Activated T-helper 1 cell treated with anti-CD3 and anti-CD28 coated beads, Interleukin-12 subunit alpha, Interleukin-12 subunit beta, Interleukin-2, Interleukin-4 antibody, amounts not matched to agents 30 ng/mL and 10 ng/mL and 1 ng/mL, durations not matched to agents 14 hours and 24 hours and 36 hours (primary cell): ENCODE results near the gene C1RL. TPM values are rescaled to one million over a fixed set of nuclear protein-coding genes. Genes with fewer than 3 reads are reported as not detected.
"Not testable (repeated sequence)": the region's sequence is repeated elsewhere in the genome, so short reads cannot be mapped to it uniquely, and the experiment has no call there.

Experiments used
- DNase-seq: peaks from one replicate; pipeline ENCODE4 v3.0.0; 2021; ENCODE audit warnings: low spot score
- H3K27ac Mint-ChIP-seq: one replicate; pipeline ENCODE4 v1.8.0; 2021; ENCODE audit warnings: mild to moderate bottlenecking, mixed read lengths
- H3K27me3 Mint-ChIP-seq: one replicate; pipeline ENCODE4 v1.8.0; 2022; ENCODE audit warnings: mild to moderate bottlenecking, moderate library complexity, mixed read lengths; ENCODE audit not compliant: insufficient read depth
- H3K36me3 Mint-ChIP-seq: one replicate; pipeline ENCODE4 v1.8.0; 2021; ENCODE audit warnings: low read depth, mixed read lengths
- H3K4me1 Mint-ChIP-seq: one replicate; pipeline ENCODE4 v1.8.0; 2021; ENCODE audit warnings: low read depth, mixed read lengths
- H3K4me3 Mint-ChIP-seq: one replicate; pipeline ENCODE4 v1.8.0; 2021; ENCODE audit warnings: mild to moderate bottlenecking, moderate library complexity, mixed read lengths
- H3K9me3 Mint-ChIP-seq: one replicate; pipeline ENCODE4 v1.8.0; 2021; ENCODE audit warnings: mixed read lengths
- intact Hi-C: fragments of 100-400 bp; cut with micrococcal nuclease; formaldehyde crosslinking; loops from one replicate; pipeline ENCODE4 v1.15.1; 2024
- total RNA-seq: library from RNA; stranded (reverse); gene quantifications from 2 replicates; pipeline ENCODE4 v1.2.3, GENCODE V29; 2022

The C1RL gene
- total RNA-seq, 1 donor from 2014 or later, result 21.5 TPM

- no peak overlapping the region for H3K4me3 Mint-ChIP-seq
- H3K36me3 Mint-ChIP-seq, result peaks cover 25% of the 10 kb centered on the region
- H3K9me3 Mint-ChIP-seq, result no peaks in the 10 kb centered on the region
- H3K4me1 Mint-ChIP-seq, result peaks cover 11% of the 10 kb centered on the region
- no peaks in the 10 kb centered on the region for H3K27me3 Mint-ChIP-seq
- no peak overlapping the region for H3K27ac Mint-ChIP-seq
- no peak for DNase-seq
- intact Hi-C loops, result loop anchor here (10.0 kb wide), 1 partner anchor 514 kb away; the partner anchor contains the start of gene CHD4
Measured at GRCh38 chr12:7118881-7119280, 9.9 kb upstream of the C1RL start.

DNA sequence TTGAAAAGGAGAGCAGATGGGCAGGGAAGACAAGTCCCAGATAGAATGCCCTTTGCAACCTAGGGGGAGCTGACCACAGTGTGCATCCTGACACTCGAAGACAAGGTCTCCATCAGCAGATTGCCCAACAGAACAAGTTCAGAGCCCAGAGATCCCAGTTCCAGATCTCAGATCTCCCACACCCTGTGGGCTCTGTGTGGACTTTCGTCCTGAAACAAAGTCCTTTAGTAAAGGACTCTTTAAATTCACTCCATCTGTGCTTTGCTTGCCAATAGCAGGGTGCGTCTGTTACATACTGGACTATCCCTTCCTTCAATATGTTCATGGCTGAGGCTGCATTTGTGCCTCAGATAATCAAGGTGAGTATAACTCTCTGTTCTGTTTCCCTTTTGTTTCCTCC is 8.7 kb upstream of the C1RL start:
- intact Hi-C loops, result loop anchor here (10.0 kb wide), 1 partner anchor 513 kb away; the partner anchor contains the start of gene CHD4
- Mint-ChIP-seq H3K4me1 (peaks cover 21% of the 10 kb centered on the region), H3K36me3 (peaks cover 29% of the 10 kb centered on the region), H3K9me3 (no peaks in the 10 kb centered on the region), H3K27ac (no peak overlapping the region), H3K27me3 (no peaks in the 10 kb centered on the region), H3K4me3 (no peak overlapping the region)
- DNase-seq, result no peak

GRCh38 chr12:7116916-7117315 is 7.9 kb upstream of the C1RL start:
- no peak for DNase-seq
- Mint-ChIP-seq H3K36me3 (peaks cover 27% of the 10 kb centered on the region), H3K27ac (no peak overlapping the region), H3K4me1 (peaks cover 22% of the 10 kb centered on the region), H3K27me3 (no peaks in the 10 kb centered on the region), H3K4me3 (no peak overlapping the region), H3K9me3 (no peaks in the 10 kb centered on the region)
- intact Hi-C loops, result loop anchor here (10.0 kb wide), 1 partner anchor 512 kb away; the partner anchor contains the start of gene CHD4

GRCh38 chr12:7116196-7116595 is 7.2 kb upstream of the C1RL start:
- H3K27ac Mint-ChIP-seq, result no peak overlapping the region
- DNase-seq, result no peak
- H3K36me3 Mint-ChIP-seq, result peaks cover 26% of the 10 kb centered on the region
- H3K4me1 Mint-ChIP-seq, result peaks cover 24% of the 10 kb centered on the region
- H3K9me3 Mint-ChIP-seq, result no peaks in the 10 kb centered on the region
- intact Hi-C loops, result loop anchor here (10.0 kb wide), 1 partner anchor 511 kb away; the partner anchor contains the start of gene CHD4
- no peaks in the 10 kb centered on the region for H3K27me3 Mint-ChIP-seq
- no peak overlapping the region for H3K4me3 Mint-ChIP-seq

- H3K27me3 Mint-ChIP-seq, result no peaks in the 10 kb centered on the region
- H3K27ac Mint-ChIP-seq, result no peak overlapping the region
- intact Hi-C loops, result loop anchor here (10.0 kb wide), 1 partner anchor 510 kb away; the partner anchor contains the start of gene CHD4
- no peak for DNase-seq
- no peaks in the 10 kb centered on the region for H3K9me3 Mint-ChIP-seq
- H3K4me1 Mint-ChIP-seq, result peaks cover 37% of the 10 kb centered on the region
- peaks cover 26% of the 10 kb centered on the region for H3K36me3 Mint-ChIP-seq
- H3K4me3 Mint-ChIP-seq, result no peak overlapping the region
Measured at GRCh38 chr12:7114851-7115250, 5.8 kb upstream of the C1RL start.

DNA sequence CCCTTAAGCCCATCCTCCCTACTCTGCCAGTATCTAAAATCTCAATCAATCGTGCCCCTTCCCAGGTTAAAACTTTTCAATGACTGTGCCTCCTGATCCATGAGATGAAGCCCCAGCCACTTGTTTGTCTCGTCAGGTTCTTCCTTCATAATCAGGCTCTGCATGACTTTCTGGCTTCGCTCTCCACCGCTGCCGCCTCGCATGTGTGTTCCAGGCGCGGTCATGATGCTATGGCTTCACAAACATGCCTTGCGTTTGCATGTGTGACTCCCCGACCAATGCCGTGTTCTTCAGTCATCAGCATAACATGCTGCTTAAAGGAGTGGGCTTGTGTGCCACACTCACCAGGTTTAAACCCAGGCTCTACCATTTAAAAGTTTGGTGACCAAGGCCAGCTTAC is 5.0 kb upstream of the C1RL start:
- DNase-seq, result no peak
- intact Hi-C loops, result loop anchor here (10.0 kb wide), 1 partner anchor 509 kb away; the partner anchor contains the start of gene CHD4
- no peak overlapping the region for H3K4me3 Mint-ChIP-seq
- no peaks in the 10 kb centered on the region for H3K27me3 Mint-ChIP-seq
- no peaks in the 10 kb centered on the region for H3K9me3 Mint-ChIP-seq
- H3K4me1 Mint-ChIP-seq, result peaks cover 45% of the 10 kb centered on the region
- H3K36me3 Mint-ChIP-seq, result peaks cover 26% of the 10 kb centered on the region
- no peak overlapping the region for H3K27ac Mint-ChIP-seq

DNA sequence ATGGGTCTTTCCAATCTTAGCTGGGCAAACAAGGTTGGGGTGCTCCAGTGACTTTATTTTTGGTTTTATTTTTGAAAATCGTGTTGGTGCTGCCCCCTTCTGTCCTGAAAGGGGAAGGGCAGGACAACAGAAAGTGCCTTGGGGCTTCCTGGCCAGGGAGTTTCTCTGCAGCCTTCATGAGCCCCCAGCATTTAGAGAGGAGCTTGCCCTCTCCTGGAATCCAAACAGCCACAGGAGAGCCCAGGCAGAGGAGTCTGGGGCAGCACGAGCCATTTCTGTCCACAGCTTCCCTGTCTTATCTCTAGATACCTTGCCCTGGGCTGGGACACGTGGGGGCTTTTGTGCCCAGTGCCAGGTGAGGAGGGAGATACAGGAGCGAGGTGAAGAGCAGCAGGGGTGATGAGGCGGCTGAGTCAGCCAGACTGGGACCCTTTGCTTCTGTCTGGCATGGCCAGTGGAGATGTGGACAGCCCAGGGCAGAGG is 4.4 kb upstream of the C1RL start:
- no peaks in the 10 kb centered on the region for H3K9me3 Mint-ChIP-seq
- DNase-seq, result peak; percentile 46
- no peaks in the 10 kb centered on the region for H3K27me3 Mint-ChIP-seq
- H3K4me3 Mint-ChIP-seq, result no peak overlapping the region
- peaks cover 42% of the 10 kb centered on the region for H3K4me1 Mint-ChIP-seq
- intact Hi-C loops, result loop anchor here (1.0 to 10.0 kb wide), 6 partner anchors 18 to 509 kb away; partner anchors contain the start of genes CHD4, EMG1, LPCAT3 and PEX5
- peaks cover 24% of the 10 kb centered on the region for H3K36me3 Mint-ChIP-seq
- H3K27ac Mint-ChIP-seq, result peak overlapping the region; percentile 19

DNA sequence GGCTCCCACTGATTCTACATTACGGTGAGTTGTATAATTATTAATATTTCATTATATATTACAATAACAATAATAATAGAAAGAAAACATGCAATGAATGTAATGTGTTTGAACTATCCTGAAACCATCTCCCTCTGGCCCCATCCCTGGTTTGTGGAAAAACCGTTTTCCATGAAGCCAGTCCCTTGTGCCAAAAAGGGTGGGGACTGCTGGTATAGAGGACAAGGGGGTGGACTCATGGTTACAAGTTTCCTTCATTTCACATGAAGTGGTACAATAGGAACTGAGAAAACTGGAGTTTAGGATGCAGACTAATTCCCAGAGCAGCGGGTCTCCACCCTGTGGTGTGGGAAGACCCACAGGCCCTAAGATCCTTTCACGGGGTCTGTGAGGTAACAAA is 3.0 kb upstream of the C1RL start:
- Mint-ChIP-seq H3K27ac (no peak overlapping the region), H3K27me3 (no peaks in the 10 kb centered on the region), H3K4me1 (peaks cover 47% of the 10 kb centered on the region), H3K9me3 (no peaks in the 10 kb centered on the region), H3K36me3 (peaks cover 17% of the 10 kb centered on the region), H3K4me3 (no peak overlapping the region)
- no peak for DNase-seq
- intact Hi-C loops, result loop anchor here (2.0 to 10.0 kb wide), 2 partner anchors 77 to 507 kb away; partner anchors contain the start of genes CHD4 and PEX5

- intact Hi-C loops, result loop anchor here (10.0 kb wide), 1 partner anchor 506 kb away; the partner anchor contains the start of gene CHD4
- H3K4me3 Mint-ChIP-seq, result peak overlapping the region; percentile 94
- peaks cover 24% of the 10 kb centered on the region for H3K36me3 Mint-ChIP-seq
- no peak for DNase-seq
- H3K9me3 Mint-ChIP-seq, result peaks cover 11% of the 10 kb centered on the region
- H3K27ac Mint-ChIP-seq, result no peak overlapping the region
- H3K4me1 Mint-ChIP-seq, result peaks cover 57% of the 10 kb centered on the region
- no peaks in the 10 kb centered on the region for H3K27me3 Mint-ChIP-seq
Measured at GRCh38 chr12:7110661-7111060, 1.6 kb upstream of the C1RL start.

DNA sequence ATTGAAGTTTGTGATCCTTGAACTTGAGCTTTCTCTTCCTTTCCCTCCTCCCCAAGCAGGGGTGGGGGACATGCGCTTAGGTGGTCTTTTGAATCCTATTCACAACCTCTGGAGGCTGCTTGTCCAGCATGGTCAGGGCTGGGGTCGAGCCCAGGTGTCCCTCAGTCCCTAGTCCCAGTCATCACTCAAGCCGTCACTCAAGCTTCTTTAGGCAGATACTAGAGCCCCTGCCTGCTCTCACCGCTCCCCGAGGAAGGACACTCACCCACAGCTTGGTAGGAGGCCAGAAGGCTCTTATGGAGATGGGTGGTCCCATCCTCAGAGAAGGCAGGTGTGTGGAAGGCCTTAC is 532 bp upstream of the C1RL start:
- intact Hi-C loops, result loop anchor here (1.0 to 5.0 kb wide), 8 partner anchors 21 to 257 kb away; partner anchors contain the start of genes C12orf57, CDCA3, CLSTN3 and EMG1
- H3K27ac Mint-ChIP-seq, result peak overlapping the region; percentile 82
- H3K9me3 Mint-ChIP-seq, result peaks cover 15% of the 10 kb centered on the region
- H3K27me3 Mint-ChIP-seq, result no peaks in the 10 kb centered on the region
- peak overlapping the region; percentile 94 for H3K4me3 Mint-ChIP-seq
- DNase-seq, result no peak
- peaks cover 26% of the 10 kb centered on the region for H3K36me3 Mint-ChIP-seq
- H3K4me1 Mint-ChIP-seq, result peaks cover 60% of the 10 kb centered on the region

- Mint-ChIP-seq H3K9me3 (peaks cover 15% of the 10 kb centered on the region), H3K27me3 (no peaks in the 10 kb centered on the region), H3K4me1 (peaks cover 50% of the 10 kb centered on the region), H3K27ac (peak overlapping the region; percentile 91), H3K4me3 (peak overlapping the region; percentile 94), H3K36me3 (peaks cover 21% of the 10 kb centered on the region)
- DNase-seq, result peak; percentile 74
- intact Hi-C loops, result loop anchor here (1.0 to 5.0 kb wide), 6 partner anchors 16 to 256 kb away; partner anchors contain the start of genes C1R, CDCA3, EMG1 and PHB2
Measured at GRCh38 chr12:7108003-7108795, 815 bp downstream of the C1RL start.

GRCh38 chr12:7107636-7108002 is 1.4 kb downstream of the C1RL start:
- H3K9me3 Mint-ChIP-seq, result peaks cover 15% of the 10 kb centered on the region
- H3K4me3 Mint-ChIP-seq, result peak overlapping the region; percentile 94
- peaks cover 24% of the 10 kb centered on the region for H3K36me3 Mint-ChIP-seq

GRCh38 chr12:7107181-7107580 is 1.8 kb downstream of the C1RL start:
- Mint-ChIP-seq H3K9me3 (peaks cover 15% of the 10 kb centered on the region), H3K36me3 (peaks cover 28% of the 10 kb centered on the region), H3K4me1 (peaks cover 52% of the 10 kb centered on the region), H3K4me3 (peak overlapping the region; percentile 27)
- not testable (repeated sequence) for DNase-seq, H3K27me3 Mint-ChIP-seq, H3K27ac Mint-ChIP-seq
- intact Hi-C loops, result loop anchor here (5.0 kb wide), 2 partner anchors 235 to 255 kb away; partner anchors contain the start of genes CDCA3, SPSB2 and USP5

More at GRCh38 chr12:7107636-7108002, 1.4 kb downstream of the C1RL start:
- DNase-seq, result no peak
- Mint-ChIP-seq H3K4me1 (peaks cover 48% of the 10 kb centered on the region), H3K27me3 (no peaks in the 10 kb centered on the region), H3K27ac (peak overlapping the region; percentile 91)
- intact Hi-C loops, result loop anchor here (1.0 to 5.0 kb wide), 6 partner anchors 15 to 255 kb away; partner anchors contain the start of genes C1R, CDCA3, EMG1 and PHB2
